Gastroesophageal sphincter (tissue), 4 donors: ENCODE measurements around the gene HMGB1. TPM values are rescaled to one million over a fixed set of nuclear protein-coding genes. Genes with fewer than 3 reads are reported as not detected.

Experiments used
- ATAC-seq: fragments of 150-250 bp; one replicate; pipeline ENCODE4 v1.9.1; 2016; ENCODE audit warnings: mild to moderate bottlenecking, moderate library complexity
- H3K27ac ChIP-seq, 4 donors: fragments of 200-600 bp; sonication (generic) in 3 of 4; 1 replicate in 3 of 4; 2 replicates in 1 of 4; pipeline ENCODE4 v1.5.1; 2016 to 2019
- H3K27me3 ChIP-seq: fragments of 200-600 bp; sonication (generic); one replicate; pipeline ENCODE4 v1.5.1; 2019
- H3K36me3 ChIP-seq, 2 donors: fragments of 200-600 bp; sonication (generic); one replicate each; pipeline ENCODE4 v1.5.1; 2019; ENCODE audit warnings: control low read depth in 1 of 2
- H3K4me1 ChIP-seq, 3 donors: fragments of 200-600 bp; sonication (generic); 1 replicate in 2 of 3; 2 replicates in 1 of 3; pipeline ENCODE4 v1.5.1; 2016 to 2019; ENCODE audit warnings: control low read depth in 2 of 3
- H3K4me3 ChIP-seq, 2 donors: fragments of 200-600 bp; sonication (generic); one replicate each; pipeline ENCODE4 v1.5.1; 2019; ENCODE audit warnings: mild to moderate bottlenecking in 1 of 2, moderate library complexity in 1 of 2
- H3K9me3 ChIP-seq, 3 donors: fragments of 200-600 bp; sonication (generic); one replicate each; pipeline ENCODE4 v1.5.1; 2017 to 2019; ENCODE audit warnings: control low read depth in 2 of 3
- EP300 ChIP-seq: sonication (generic); formaldehyde crosslinking; IDR thresholded peaks from one replicate; pipeline ENCODE4 v1.6.1; 2017; ENCODE audit warnings: antibody characterized with exemption, mild to moderate bottlenecking
- POLR2A ChIP-seq, 2 donors: fragments of 450-650 bp; IDR thresholded peaks; one replicate each; pipeline ENCODE4 v1.6.1; 2017; ENCODE audit warnings: antibody characterized with exemption in 2 of 2, mild to moderate bottlenecking in 2 of 2, moderate library complexity in 1 of 2
- POLR2AphosphoS5 ChIP-seq: sonication (generic); formaldehyde crosslinking; IDR thresholded peaks from one replicate; pipeline ENCODE4 v1.6.1; 2017; ENCODE audit warnings: antibody characterized with exemption
- WGBS, 2 donors: methylation state at CpG; one replicate each; pipeline ENCODE4 v1.1.5; 2018; ENCODE audit warnings: low coverage in 1 of 2; 5-methylcytosine and 5-hydroxymethylcytosine counted together
- total RNA-seq, 4 donors: library from RNA; depleted of rRNA; stranded (reverse); fragments of >200 nt; gene quantifications; one replicate each; pipeline ENCODE4 v1.1.0, GENCODE V29; 2016
- TF ChIP-seq, protein P1 (sequence below), 4 experiments: fragments of 200-600 bp in 2 of 4; fragments of 450-650 bp in 2 of 4; sonication (generic) in 1 of 4; IDR thresholded peaks; one replicate each; pipeline ENCODE4 v1.5.1; 2017 to 2019; ENCODE audit warnings: antibody characterized with exemption in 4 of 4, mild to moderate bottlenecking in 2 of 4, moderate library complexity in 2 of 4

The HMGB1 gene
- total RNA-seq, 4 donors from 2014 or later, result 255 to 350 (median 337) TPM

DNA sequence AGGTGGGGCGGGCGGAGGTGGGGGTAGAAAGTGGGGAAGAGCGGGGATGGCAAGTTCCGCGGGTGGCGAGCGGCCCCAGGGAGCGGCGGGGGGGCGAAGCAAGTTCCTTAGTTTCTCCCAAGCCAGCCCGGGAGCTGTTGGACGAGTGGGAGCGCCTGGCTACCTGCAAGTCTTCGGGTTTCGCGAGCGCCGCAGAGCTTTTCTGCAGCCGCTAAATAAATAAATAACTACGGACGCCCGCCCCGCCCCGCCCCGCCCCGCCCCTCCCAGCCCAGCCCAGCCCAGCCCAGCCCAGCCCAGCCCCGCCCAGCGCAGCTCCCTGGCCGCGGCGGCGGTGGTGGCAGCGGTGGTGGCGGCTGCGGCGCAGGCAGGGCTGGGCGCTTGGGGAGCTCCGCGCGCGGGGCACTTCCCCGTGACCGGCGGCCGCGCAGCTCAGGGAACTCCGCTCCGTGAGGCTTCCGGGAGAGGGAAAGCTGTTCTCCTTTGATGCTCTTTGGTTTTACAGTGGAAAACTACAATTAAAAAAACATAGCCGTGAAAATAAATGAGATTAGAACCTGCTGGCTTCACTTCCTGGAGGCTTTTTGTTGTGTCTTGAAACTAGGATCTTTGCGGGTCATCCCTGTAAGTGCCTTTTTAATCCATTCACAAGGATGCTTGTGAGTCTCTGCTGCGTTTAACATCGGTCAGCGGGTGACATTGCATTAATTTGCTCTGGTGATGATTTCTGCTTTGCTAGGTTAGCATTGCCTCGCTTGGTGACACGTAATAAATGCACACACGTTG, 43.5 kb downstream of the HMGB1 start, which contains the start of gene UBE2L5:
UBE2L5 (plus strand) TSS at position 440 of the 786 bp plus-strand sequence. CDS start 5,498 bp downstream, outside the sequence.
- Histone ChIP-seq H3K9me3 (no peaks in the 10 kb centered on the region), H3K27ac (peak within 1 kb of the TSS; percentile 93 to 96 (median 95)), H3K4me1 (peaks cover 2 to 32% (median 4%) of the 10 kb centered on the region in 3 donors), H3K4me3 (peak within 1 kb of the TSS; percentile 59 to 93), H3K36me3 (no peaks in the 10 kb centered on the region), H3K27me3 (no peaks in the 10 kb centered on the region)
- ATAC-seq, result peak; percentile 89
- WGBS, 2 donors, result 1 to 3% methylated on average over 7 to 13 of the region's 57 CpGs
- TF ChIP-seq EP300 (no peak), POLR2A (IDR thresholded peaks at IDR 0.05) (peak; percentile 77 to 87), POLR2AphosphoS5 (peak; percentile 63)
- TF ChIP-seq, protein P1, sequence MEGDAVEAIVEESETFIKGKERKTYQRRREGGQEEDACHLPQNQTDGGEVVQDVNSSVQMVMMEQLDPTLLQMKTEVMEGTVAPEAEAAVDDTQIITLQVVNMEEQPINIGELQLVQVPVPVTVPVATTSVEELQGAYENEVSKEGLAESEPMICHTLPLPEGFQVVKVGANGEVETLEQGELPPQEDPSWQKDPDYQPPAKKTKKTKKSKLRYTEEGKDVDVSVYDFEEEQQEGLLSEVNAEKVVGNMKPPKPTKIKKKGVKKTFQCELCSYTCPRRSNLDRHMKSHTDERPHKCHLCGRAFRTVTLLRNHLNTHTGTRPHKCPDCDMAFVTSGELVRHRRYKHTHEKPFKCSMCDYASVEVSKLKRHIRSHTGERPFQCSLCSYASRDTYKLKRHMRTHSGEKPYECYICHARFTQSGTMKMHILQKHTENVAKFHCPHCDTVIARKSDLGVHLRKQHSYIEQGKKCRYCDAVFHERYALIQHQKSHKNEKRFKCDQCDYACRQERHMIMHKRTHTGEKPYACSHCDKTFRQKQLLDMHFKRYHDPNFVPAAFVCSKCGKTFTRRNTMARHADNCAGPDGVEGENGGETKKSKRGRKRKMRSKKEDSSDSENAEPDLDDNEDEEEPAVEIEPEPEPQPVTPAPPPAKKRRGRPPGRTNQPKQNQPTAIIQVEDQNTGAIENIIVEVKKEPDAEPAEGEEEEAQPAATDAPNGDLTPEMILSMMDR (IDR thresholded peaks at IDR 0.05), result peak in 1 of 4 experiments; percentile 16

DNA sequence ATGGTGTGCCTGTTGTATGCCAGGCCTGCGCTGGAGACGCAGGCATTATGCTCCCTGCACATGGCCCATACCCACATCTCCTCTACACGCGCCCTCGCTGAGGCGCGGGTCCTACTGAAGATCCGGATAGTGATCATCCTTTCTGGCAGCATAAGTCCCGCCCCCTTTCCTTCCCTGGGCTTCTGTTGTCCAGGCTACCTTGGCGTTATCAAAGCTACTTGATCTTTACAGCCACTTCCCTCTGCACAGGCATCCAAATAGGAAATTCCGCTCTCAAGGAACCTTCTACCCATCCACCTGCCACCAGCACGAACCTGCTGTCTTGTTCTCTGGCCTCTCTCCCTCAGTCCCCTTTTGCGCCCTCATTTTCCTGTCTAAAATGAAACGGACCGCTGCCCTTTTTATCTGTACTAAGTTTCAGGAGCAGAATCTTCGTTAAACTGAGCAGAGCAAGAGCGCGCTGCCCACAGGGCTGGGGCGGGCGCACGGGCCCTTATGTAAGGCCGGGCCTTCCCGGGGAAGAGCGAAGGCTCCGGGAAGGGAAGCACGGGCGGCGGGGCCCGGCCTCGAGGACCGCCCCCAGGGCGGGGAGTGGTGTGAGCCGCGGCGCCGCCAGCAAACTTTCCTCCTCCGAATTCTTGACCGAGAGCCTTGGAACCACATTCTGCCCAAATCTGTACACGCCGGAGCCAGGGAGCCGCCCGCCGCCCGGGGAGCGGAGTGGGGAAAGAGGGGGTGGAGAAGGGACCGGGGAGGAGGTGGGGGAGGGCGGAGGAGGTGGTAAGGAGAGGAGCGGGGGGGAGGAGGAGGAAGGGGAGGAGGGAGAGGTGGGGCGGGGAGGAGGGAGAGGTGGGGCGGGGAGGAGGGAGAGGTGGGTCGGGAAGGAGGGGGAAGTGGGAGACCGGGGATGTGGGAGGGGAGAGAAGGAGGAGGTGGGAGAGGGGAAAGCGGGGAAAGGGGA, 44.4 kb downstream of the HMGB1 start:
- peak; percentile 93 for ATAC-seq
- Histone ChIP-seq H3K4me1 (peaks cover 2 to 32% (median 4%) of the 10 kb centered on the region in 3 donors), H3K27me3 (no peaks in the 10 kb centered on the region), H3K36me3 (no peaks in the 10 kb centered on the region), H3K4me3 (peak overlapping the region; percentile 59 to 93), H3K9me3 (no peaks in the 10 kb centered on the region), H3K27ac (peak overlapping the region; percentile 90 to 95 (median 94))
- peak; percentile 83 to 93 for TF ChIP-seq POLR2A (IDR thresholded peaks at IDR 0.05)
- peak; percentile 90 for TF ChIP-seq POLR2AphosphoS5
- no peak for TF ChIP-seq EP300
- TF ChIP-seq, protein P1 (IDR thresholded peaks at IDR 0.05), result peak in 2 of 4 experiments; percentile 4 to 26
- 0 to 8% methylated on average over 3 to 14 of the region's 53 CpGs for WGBS, 2 donors

DNA sequence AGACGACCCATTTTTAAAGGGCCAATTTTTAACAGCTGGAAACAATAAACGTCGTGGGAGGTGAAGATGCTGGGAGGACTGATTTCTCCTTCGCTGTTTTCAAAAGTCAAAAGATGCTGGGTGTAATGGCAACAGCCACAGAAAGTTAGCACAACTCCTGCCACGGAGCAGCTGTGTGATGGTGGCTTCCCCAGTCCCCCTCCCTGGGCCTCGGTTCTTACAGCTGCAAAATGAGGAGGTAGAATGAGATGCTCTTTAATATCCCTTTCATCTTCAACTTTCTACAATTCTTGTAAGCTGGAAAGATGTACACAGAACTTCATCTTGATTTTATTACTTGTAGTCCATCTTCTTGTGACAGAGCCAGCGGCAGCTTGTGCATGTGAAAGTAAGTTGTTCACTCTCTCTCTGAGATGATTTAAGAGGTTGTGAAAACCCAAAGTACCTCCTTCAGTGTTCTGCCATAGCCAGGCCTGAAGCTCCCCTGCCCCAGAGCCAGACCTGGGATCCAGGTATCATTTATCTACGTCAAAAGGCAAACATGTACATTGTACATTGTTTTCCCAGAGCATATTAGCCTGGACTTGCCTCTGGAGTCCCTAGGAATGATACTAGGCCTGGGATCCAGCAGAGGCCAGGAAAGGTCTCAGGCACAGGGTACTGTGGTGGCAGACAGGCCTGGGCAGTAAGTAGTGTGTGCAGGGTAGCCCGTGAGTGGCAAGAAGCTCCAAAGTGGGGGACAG, 46.8 kb downstream of the HMGB1 start:
- ATAC-seq, result no peak
- Histone ChIP-seq H3K27me3 (no peaks in the 10 kb centered on the region), H3K27ac (peak overlapping the region in 1 of 4 donors; percentile 43), H3K9me3 (no peaks in the 10 kb centered on the region), H3K4me3 (no peak overlapping the region), H3K4me1 (peaks cover 2 to 30% (median 4%) of the 10 kb centered on the region in 3 donors), H3K36me3 (no peaks in the 10 kb centered on the region)
- 70 to 73% methylated on average over 4 to 8 of the region's 9 CpGs for WGBS, 2 donors
- no peak for TF ChIP-seq POLR2A (IDR thresholded peaks at IDR 0.05)
- TF ChIP-seq, protein P1 (IDR thresholded peaks at IDR 0.05), result no peak
- TF ChIP-seq EP300, result no peak
- TF ChIP-seq POLR2AphosphoS5, result no peak

DNA sequence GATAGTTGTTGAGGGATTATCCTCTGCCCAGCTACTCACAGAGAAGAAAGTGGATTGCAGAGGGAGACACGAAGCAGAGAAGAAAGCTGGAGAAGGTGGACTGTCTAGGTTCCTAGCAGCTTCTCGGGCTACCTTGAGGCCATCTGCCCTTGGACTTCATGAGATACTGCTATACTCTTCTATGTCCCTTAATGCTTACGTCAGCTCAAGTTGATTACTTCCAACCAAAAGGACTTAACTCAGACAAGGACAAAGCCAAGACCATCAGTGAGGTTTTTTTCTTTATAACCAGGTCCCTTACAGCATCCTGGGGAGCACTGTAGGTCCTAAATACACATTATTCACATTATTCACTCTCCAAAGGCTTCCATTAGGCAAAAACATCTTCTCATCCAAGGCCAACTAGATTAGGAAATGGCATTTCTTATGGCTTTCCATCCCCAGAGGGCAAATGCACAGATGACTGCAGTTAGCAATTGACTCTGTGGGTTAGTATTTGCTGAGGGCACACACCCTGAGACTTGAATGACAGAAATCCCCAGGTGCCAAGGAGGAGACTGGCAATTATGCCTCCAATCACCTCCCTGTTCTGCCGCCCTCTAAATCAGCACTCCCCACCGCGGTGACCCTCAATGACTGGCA, 47.5 kb downstream of the HMGB1 start:
- Histone ChIP-seq H3K4me3 (no peak overlapping the region), H3K9me3 (no peaks in the 10 kb centered on the region), H3K36me3 (no peaks in the 10 kb centered on the region), H3K27ac (peak overlapping the region in 1 of 4 donors; percentile 43), H3K27me3 (no peaks in the 10 kb centered on the region), H3K4me1 (peaks cover 2 to 23% (median 4%) of the 10 kb centered on the region in 3 donors)
- 91 to 100% methylated on average over 3 to 6 of the region's 6 CpGs for WGBS, 2 donors
- no peak for ATAC-seq
- TF ChIP-seq POLR2A (IDR thresholded peaks at IDR 0.05) (no peak), EP300 (no peak), POLR2AphosphoS5 (no peak)
- TF ChIP-seq, protein P1 (IDR thresholded peaks at IDR 0.05), result no peak
